Thyroid gland (tissue), 4 donors: ENCODE results near the gene TMEM154. TPM values are rescaled to one million over a fixed set of nuclear protein-coding genes. Genes with fewer than 3 reads are reported as not detected.
A peak's percentile ranks its signal among the peaks of the same experiment; 100 is the strongest.

Experiments used
- DNase-seq, 2 donors: peaks; one replicate each; pipeline ENCODE4 v3.0.0-alpha.2; 2019
- H3K27ac ChIP-seq, 3 donors: fragments of 200-600 bp; sonication (generic); 1 replicate in 2 of 3; 2 replicates in 1 of 3; pipeline ENCODE4 v1.5.1; 2016 to 2019; ENCODE audit warnings: mild to moderate bottlenecking in 1 of 3, moderate library complexity in 1 of 3
- H3K27me3 ChIP-seq: fragments of 200-600 bp; sonication (generic); one replicate; pipeline ENCODE4 v1.5.1; 2019
- H3K36me3 ChIP-seq, 2 donors: fragments of 200-600 bp; sonication (generic); one replicate each; pipeline ENCODE4 v1.5.1; 2016 to 2019
- H3K4me1 ChIP-seq, 2 donors: fragments of 200-600 bp; sonication (generic); one replicate each; pipeline ENCODE4 v1.5.1; 2017 to 2019
- H3K4me3 ChIP-seq, 3 donors: fragments of 200-600 bp; sonication (generic); replicated peaks in 1 of 3; 1 replicate in 2 of 3; 2 replicates in 1 of 3; pipeline ENCODE4 v1.5.1; 2016; ENCODE audit warnings: mild to moderate bottlenecking in 1 of 3
- H3K9me3 ChIP-seq: fragments of 200-600 bp; sonication (generic); one replicate; pipeline ENCODE4 v1.5.1; 2017
- CTCF ChIP-seq, 6 experiments: fragments of 200-600 bp in 3 of 6; fragments of 450-650 bp in 3 of 6; sonication (generic) in 3 of 6; IDR thresholded peaks; one replicate each; pipeline ENCODE4 v1.5.1; 2016 to 2019; ENCODE audit warnings: antibody characterized with exemption in 6 of 6, mild to moderate bottlenecking in 2 of 6, inconsistent platforms in 1 of 6, moderate library complexity in 1 of 6
- POLR2A ChIP-seq, 2 donors: fragments of 450-650 bp; IDR thresholded peaks; one replicate each; pipeline ENCODE4 v1.6.1; 2017; ENCODE audit warnings: antibody characterized with exemption in 2 of 2, mild to moderate bottlenecking in 2 of 2, moderate library complexity in 1 of 2
- WGBS, 2 donors: methylation state at CpG; one replicate each; pipeline ENCODE4 v1.1.5; 2017; 5-methylcytosine and 5-hydroxymethylcytosine counted together
- intact Hi-C: fragments of 100-400 bp; cut with DNase I; formaldehyde crosslinking; loops from one replicate; pipeline ENCODE4 v1.15.1; 2023
- total RNA-seq, 4 donors: library from RNA; depleted of rRNA; stranded (reverse); fragments of >200 nt; gene quantifications; one replicate each; pipeline ENCODE4 v1.2.3, GENCODE V29; 2016

TMEM154 gene
- total RNA-seq, 4 donors from 2014 or later, result 0.22 to 1.6 (median 0.42) TPM

- TF ChIP-seq POLR2A (IDR thresholded peaks at IDR 0.05), result no peak
- TF ChIP-seq CTCF (IDR thresholded peaks at IDR 0.05), result no peak
- Histone ChIP-seq H3K4me1 (no peaks in the 10 kb centered on the region), H3K4me3 (no peak overlapping the region), H3K27ac (no peak overlapping the region), H3K36me3 (no peaks in the 10 kb centered on the region), H3K27me3 (no peaks in the 10 kb centered on the region), H3K9me3 (no peaks in the 10 kb centered on the region)
- intact Hi-C loops, result no loop called here
- WGBS, 2 donors, result 84 to 85% methylated on average over 8 of the region's 8 CpGs
- no peak for DNase-seq
Measured at GRCh38 chr4:152643153-152644035, 36.4 kb downstream of the TMEM154 start.

- 41 to 44% methylated on average over 8 of the region's 8 CpGs for WGBS, 2 donors
- intact Hi-C loops, result no loop called here
- H3K4me3 ChIP-seq, result no peak overlapping the region
- DNase-seq, result no peak
- H3K27ac ChIP-seq, result no peak overlapping the region
- H3K36me3 ChIP-seq, result no peaks in the 10 kb centered on the region
- TF ChIP-seq CTCF (IDR thresholded peaks at IDR 0.05), result peak in 5 of 6 experiments; percentile 18 to 72 (median 58)
- TF ChIP-seq POLR2A (IDR thresholded peaks at IDR 0.05), result no peak
- H3K9me3 ChIP-seq, result no peaks in the 10 kb centered on the region
- no peaks in the 10 kb centered on the region for H3K4me1 ChIP-seq
- no peaks in the 10 kb centered on the region for H3K27me3 ChIP-seq
Measured at GRCh38 chr4:152640058-152640921, 39.5 kb downstream of the TMEM154 start.

- TF ChIP-seq POLR2A (IDR thresholded peaks at IDR 0.05) (no peak), CTCF (IDR thresholded peaks at IDR 0.05) (no peak)
- no peak overlapping the region for H3K4me3 ChIP-seq
- H3K4me1 ChIP-seq, result no peaks in the 10 kb centered on the region
- H3K27me3 ChIP-seq, result no peaks in the 10 kb centered on the region
- H3K36me3 ChIP-seq, result no peaks in the 10 kb centered on the region
- no peaks in the 10 kb centered on the region for H3K9me3 ChIP-seq
- no peak for DNase-seq
- WGBS, 2 donors, result 70 to 71% methylated on average over 4 of the region's 4 CpGs
- intact Hi-C loops, result loop anchor here (5.0 kb wide), 1 partner anchor 134 kb away; no protein-coding TSS in a partner anchor
- H3K27ac ChIP-seq, result no peak overlapping the region
Measured at GRCh38 chr4:152635851-152636250, 43.9 kb downstream of the TMEM154 start.

- intact Hi-C loops, result no loop called here
- Histone ChIP-seq H3K9me3 (no peaks in the 10 kb centered on the region), H3K27ac (no peak overlapping the region), H3K36me3 (no peaks in the 10 kb centered on the region), H3K4me3 (no peak overlapping the region), H3K27me3 (no peaks in the 10 kb centered on the region), H3K4me1 (no peaks in the 10 kb centered on the region)
- WGBS, 2 donors, result 87 to 90% methylated on average over 4 of the region's 4 CpGs
- TF ChIP-seq CTCF (IDR thresholded peaks at IDR 0.05) (no peak), POLR2A (IDR thresholded peaks at IDR 0.05) (no peak)
- DNase-seq, result no peak
Measured at GRCh38 chr4:152634110-152634760, 45.6 kb downstream of the TMEM154 start.
